DMS53 treated with DMSO at 0.1 percent for 48 hours (cell line): ENCODE results near the gene RB1.
"Not testable (repeated sequence)": the region's sequence is repeated elsewhere in the genome, so short reads cannot be mapped to it uniquely, and the experiment has no call there.

Experiments
- DNase-seq: peaks from one replicate; lab custom pipeline; 2025; ENCODE audit not compliant: unreplicated experiment; lab: John Stamatoyannopoulos, UW

Gene RB1

DNA sequence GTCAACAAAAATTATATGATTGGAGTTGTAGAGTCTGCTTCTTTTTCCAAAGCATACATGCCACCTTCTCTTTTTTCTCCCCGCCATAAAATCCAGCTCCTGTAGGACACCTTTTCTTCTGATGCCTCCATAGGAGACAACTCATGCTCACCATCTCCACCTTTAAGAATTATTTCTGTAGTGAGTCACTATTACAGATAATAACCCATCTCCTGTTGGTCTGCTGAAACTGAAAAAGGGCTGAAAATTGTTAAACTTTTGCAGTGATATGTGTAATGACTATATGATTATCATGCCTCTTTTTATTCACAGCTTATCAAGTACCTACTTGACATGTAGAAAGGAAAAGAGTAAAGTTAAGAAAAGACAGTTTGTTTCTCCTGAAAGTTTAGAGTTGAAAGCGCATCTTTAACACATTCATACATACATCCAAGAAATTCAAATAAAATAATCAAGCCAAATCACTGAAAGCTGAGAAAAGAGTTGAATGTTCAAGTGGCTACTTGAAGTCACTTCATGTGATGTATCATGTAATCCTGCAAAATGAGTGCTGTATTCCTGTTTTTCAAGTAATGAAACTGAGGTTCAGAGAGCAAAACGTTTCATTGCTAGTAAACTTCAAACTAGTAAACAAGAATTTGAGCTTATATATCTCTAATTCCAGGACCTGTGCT lies 144.9 kb downstream of the RB1 start:
- DNase-seq, result no peak

GRCh38 chr13:48448959-48449614 lies 145.5 kb downstream of the RB1 start:
- no peak for DNase-seq

DNA sequence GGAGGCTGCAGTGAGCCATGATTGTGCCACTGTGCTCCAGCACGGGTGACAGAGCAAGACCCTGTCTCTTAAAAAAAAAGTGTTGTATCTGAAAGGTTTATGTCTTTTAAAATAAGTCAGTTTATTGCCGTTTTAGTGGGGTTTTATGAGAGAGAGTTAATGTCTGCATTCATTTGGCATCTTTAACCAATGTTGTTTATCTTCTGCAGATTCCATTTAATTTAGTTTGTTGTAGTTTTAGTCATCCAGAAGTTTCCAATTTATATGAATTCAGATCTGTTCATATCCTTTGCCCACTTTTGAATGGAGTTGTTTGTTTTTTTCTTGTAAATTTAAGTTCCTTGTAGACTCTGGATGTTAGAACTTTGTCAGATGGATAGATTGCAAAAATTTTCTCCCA lies 146.1 kb downstream of the RB1 start:
- DNase-seq, result no peak

GRCh38 chr13:48451196-48451595 lies 147.6 kb downstream of the RB1 start:
- DNase-seq, result not testable (repeated sequence)

DNA sequence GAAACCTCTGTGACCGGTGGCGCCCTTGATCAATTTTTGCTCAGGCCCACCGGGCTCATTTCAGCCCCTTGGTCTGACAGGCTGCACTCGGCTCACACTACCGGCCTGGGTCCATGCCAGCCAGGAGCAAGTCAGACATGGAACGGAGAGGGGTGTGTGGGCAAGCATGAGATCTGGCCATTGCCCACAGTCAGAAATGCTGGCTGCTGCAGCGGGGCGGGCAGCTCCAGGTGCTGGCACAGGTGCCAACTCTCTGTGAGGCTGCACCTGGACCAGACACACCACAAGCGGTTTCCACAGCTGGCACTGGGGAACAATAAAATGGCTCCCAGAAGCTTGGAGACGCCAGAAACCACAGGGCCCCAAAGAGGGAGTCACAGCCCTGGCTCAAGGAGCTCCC lies 153.0 kb downstream of the RB1 start:
- no peak for DNase-seq

GRCh38 chr13:48457578-48458242 lies 154.2 kb downstream of the RB1 start:
- no peak for DNase-seq

GRCh38 chr13:48475230-48475629 lies 171.7 kb downstream of the RB1 start:
- DNase-seq, result no peak

DNA sequence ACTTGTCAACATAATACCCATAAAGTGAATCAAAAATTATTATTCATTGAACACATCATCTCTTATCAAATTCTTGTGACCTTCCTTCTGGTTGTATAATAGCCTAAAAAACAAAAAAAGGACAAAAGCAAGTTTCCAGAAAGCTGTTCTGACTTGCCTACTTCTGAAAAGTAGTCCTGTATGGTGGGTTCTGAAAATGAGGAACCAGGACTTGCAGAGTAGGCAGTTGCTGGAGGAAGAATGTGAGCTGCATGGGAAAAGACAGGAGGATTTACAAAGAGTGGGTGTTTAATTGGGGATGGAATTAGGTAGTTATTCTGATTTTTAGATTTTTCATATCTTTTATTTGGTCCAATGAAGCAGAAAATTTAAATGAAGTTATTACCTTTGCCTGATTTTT lies 172.7 kb downstream of the RB1 start:
- no peak for DNase-seq

GRCh38 chr13:48476686-48477085 lies 173.1 kb downstream of the RB1 start:
- no peak for DNase-seq

GRCh38 chr13:48477191-48477855 lies 173.8 kb downstream of the RB1 start:
- DNase-seq, result no peak

DNA sequence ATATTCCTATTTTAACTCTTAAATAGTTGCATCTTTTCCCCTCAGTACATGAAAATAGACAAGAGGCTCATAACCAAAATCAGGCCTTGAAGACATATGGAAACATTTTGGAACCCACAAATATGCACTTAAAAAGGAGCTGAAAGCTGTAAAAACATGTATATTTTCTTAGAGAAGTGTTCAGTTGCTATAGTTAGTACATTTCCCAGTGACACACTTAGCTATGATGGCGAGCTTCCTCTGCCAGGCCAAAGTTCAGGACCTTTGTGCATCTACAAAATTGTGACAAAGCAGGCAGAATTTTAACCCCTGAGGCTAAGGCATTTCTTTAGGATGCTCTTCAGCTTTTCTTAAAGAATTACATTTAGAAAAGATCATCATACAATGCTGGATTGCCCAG lies 174.8 kb downstream of the RB1 start:
- DNase-seq, result no peak

DNA sequence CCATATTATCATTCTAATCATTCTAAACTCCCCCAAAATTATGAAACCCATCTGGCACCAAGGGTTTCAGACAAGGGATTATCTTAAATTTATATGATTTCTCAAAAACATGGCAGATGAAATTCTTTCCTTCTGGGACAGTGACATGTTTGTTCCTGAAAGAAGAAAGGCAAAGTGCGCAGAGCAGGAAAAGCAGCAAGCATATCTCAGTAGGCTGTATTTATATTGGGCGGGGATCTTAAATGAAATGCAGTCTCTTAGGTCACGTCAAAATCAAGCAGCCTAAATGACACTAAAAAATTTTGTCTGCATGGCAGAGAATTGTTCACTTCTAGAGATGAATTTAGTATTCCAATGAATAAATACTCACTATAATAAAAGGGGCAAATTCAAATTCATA lies 180.0 kb downstream of the RB1 start:
- no peak for DNase-seq

GRCh38 chr13:48485432-48485831 lies 181.9 kb downstream of the RB1 start:
- DNase-seq, result no peak

GRCh38 chr13:48486362-48486761 lies 182.8 kb downstream of the RB1 start:
- no peak for DNase-seq

DNA sequence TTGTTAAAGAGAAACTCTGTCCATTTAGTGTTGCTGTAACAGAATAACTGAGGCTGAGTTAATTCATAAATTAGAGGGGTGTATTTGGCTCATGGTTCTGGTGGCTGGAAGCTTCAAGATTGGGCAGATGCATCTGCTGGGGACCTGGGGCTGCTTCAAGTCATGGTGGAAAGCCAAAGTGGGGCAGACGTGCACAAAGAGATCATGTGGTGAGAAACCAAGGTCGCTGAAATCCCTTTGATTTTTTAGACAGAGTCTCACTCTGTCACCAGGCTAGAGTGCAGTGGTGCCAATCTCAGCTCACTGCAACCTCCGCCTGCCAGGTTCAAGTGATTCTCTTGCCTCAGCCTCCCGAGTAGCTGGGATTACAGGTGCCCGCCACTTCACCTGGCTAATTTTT lies 183.3 kb downstream of the RB1 start:
- no peak for DNase-seq

GRCh38 chr13:48487968-48488367 lies 184.4 kb downstream of the RB1 start:
- no peak for DNase-seq

DNA sequence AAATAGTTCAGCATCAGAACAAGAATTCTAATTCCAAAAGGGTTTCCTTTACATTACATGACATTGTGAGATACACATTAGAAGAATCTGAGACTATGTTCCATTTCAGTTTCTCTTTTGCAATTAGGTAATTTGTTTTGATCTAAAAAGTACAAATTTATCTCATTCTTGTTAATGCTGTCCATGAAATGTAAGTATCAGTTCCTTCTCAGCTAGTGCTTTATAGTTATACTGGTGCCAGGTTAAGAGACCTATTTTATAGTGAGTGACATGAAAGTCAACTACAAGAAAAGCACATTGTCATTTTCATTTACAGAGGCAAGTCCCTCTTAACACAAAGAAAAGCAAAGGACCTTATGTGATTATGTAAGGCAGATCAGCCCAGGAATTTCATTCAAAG lies 185.4 kb downstream of the RB1 start:
- no peak for DNase-seq

DNA sequence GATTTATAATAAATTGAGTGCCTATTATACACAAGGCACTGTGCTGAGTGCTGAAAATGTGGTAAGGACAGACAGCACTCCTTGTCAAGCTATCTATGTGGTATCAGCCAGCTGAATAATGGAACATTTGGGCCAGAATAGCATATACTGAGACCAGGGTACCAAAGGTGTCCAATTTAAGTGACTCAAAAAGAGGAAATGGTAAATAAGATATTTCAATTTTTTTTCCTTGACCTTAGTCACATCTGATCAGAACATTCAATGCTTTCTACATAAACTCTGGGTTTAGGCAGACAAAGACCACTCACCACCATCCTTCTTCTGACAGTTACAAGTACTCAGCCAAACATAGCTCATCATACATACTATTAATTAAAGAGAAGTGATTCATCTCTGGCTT lies 186.1 kb downstream of the RB1 start:
- no peak for DNase-seq

- DNase-seq, result no peak
Measured at GRCh38 chr13:48490241-48490640, 186.7 kb downstream of the RB1 start.

DNA sequence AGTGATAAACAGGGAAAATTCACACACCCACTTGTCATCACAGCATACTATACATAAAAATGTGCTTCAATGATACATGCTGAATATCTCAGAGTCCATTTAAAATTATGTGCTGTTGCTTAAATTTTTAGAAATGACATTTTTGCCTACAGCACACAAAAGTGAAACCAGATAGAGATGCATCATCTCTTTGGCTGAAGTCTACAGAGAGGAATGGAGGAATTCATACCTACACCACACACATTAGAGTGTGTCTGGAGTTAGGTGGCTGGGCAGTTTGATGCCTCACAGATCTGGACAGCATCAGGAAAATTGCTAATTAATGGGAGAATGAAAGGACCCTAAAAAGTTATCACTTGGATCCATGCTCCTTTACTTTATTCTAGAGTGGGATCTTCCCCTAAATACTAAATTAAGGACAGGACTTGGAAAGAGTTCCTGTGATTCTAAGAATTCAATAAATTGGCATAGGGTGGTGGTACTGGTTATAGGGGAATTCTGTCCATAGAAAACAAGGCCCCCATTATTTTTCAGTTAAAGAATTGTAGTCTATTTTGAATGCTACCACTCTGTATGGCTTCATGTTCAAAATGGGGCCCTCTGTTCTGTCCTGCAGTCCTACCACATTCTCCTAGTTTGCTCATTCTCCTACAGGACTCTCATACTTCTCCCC lies 188.0 kb downstream of the RB1 start:
- no peak for DNase-seq

DNA sequence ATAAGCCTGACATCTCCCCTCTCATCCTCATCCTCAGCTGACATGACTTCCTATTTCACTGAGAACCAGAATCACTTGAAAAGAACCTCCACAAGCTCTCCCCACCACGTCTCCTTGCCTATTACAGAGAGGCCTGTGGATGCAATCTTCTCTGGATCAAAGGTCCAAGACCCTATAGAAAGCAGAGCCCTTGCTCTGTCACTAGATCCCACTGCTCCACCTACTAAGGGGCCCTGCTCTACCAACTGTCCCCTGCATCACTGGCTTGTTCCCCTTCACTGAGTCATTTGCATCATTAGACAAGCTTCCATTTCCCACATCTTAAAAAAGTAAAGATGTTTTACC lies 188.5 kb downstream of the RB1 start:
- no peak for DNase-seq
